H1 (cell line): ENCODE data around the gene TMEM59L. TPM values are rescaled to one million over a fixed set of nuclear protein-coding genes. Genes with fewer than 3 reads are reported as not detected.
A peak's percentile ranks its signal among the peaks of the same experiment; 100 is the strongest.

ENCODE experiments used
- ATF2 ChIP-seq: IDR thresholded peaks from 2 replicates; pipeline ENCODE4 v1.6.1; 2012; ENCODE audit warnings: low read length, inconsistent platforms
- CHD1 ChIP-seq: IDR thresholded peaks from 2 replicates; pipeline ENCODE4 v1.6.1; 2012; ENCODE audit warnings: low read depth, low read length, improper control_type of control experiment
- CTCF ChIP-seq, 3 experiments: IDR thresholded peaks; 1 replicate in 2 of 3; 2 replicates in 1 of 3; pipeline versions ENCODE4 v1.5.1 to v1.6.1; 2011; ENCODE audit warnings: low read length in 3 of 3, mild to moderate bottlenecking in 3 of 3, inconsistent platforms in 2 of 3, low read depth in 1 of 3, moderate library complexity in 1 of 3; ENCODE audit not compliant: insufficient read depth in 1 of 3; ENCODE audit errors: control extremely low read depth in 1 of 3
- KDM1A ChIP-seq: fragments of 200-600, 300-600 bp; sonication (generic); IDR thresholded peaks from 2 replicates; pipeline ENCODE4 v1.7.1; 2016; ENCODE audit warnings: mild to moderate bottlenecking, low read length, borderline replicate concordance
- KDM4A ChIP-seq: IDR thresholded peaks from one replicate; pipeline ENCODE4 v1.7.1; 2012; ENCODE audit warnings: low read depth, mild to moderate bottlenecking, moderate library complexity, low read length, inconsistent platforms; ENCODE audit not compliant: severe bottlenecking
- KDM5A ChIP-seq: fragments of 200-600 bp; IDR thresholded peaks from 2 replicates; pipeline ENCODE4 v1.7.1; 2012; ENCODE audit warnings: mild to moderate bottlenecking, low read length, inconsistent platforms, mixed read lengths
- MAX ChIP-seq: IDR thresholded peaks from 2 replicates; pipeline ENCODE4 v1.6.1; 2012; ENCODE audit warnings: inconsistent platforms
- NANOG ChIP-seq: IDR thresholded peaks from 2 replicates; pipeline ENCODE4 v1.6.1; 2011; ENCODE audit warnings: low read length, low read depth, mild to moderate bottlenecking, inconsistent platforms; ENCODE audit not compliant: insufficient read depth, poor library complexity, severe bottlenecking
- POLR2AphosphoS5 ChIP-seq: IDR thresholded peaks from 2 replicates; pipeline ENCODE4 v1.6.1; 2011; ENCODE audit warnings: low read depth, low read length
- POU5F1 ChIP-seq: IDR thresholded peaks from 2 replicates; pipeline ENCODE4 v1.6.1; 2011; ENCODE audit warnings: low read depth, mild to moderate bottlenecking, low read length, moderate library complexity
- RAD21 ChIP-seq, 2 experiments: IDR thresholded peaks in 1 of 2; conservative IDR thresholded peaks in 1 of 2; 2 replicates each; pipeline ENCODE4 v1.6.1; 2011; ENCODE audit warnings: low read depth in 2 of 2, low read length in 2 of 2, improper control_type of control experiment in 1 of 2, inconsistent platforms in 1 of 2, mild to moderate bottlenecking in 1 of 2, moderate library complexity in 1 of 2
- RBBP5 ChIP-seq: IDR thresholded peaks from 2 replicates; pipeline ENCODE4 v1.7.1; 2012; ENCODE audit warnings: low read depth, mild to moderate bottlenecking, inconsistent platforms, low read length, moderate library complexity, borderline replicate concordance
- RFX5 ChIP-seq: IDR thresholded peaks from 2 replicates; pipeline ENCODE4 v1.6.1; 2011; ENCODE audit warnings: low read depth, low read length, improper control_type of control experiment, borderline replicate concordance
- SAP30 ChIP-seq: fragments of 300-600 bp; sonication (generic); IDR thresholded peaks from 2 replicates; pipeline ENCODE4 v1.7.1; 2012; ENCODE audit warnings: low read length, moderate library complexity, mild to moderate bottlenecking, inconsistent platforms; ENCODE audit not compliant: insufficient read depth, insufficient replicate concordance
- SIN3A ChIP-seq, 2 experiments: IDR thresholded peaks in 1 of 2; conservative IDR thresholded peaks in 1 of 2; 2 replicates each; pipeline ENCODE4 v1.6.1; 2011 to 2012; ENCODE audit warnings: low read length in 2 of 2, improper control_type of control experiment in 1 of 2, low read depth in 1 of 2, mild to moderate bottlenecking in 1 of 2
- SIX5 ChIP-seq: IDR thresholded peaks from 2 replicates; pipeline ENCODE4 v1.6.1; 2011; ENCODE audit warnings: mild to moderate bottlenecking, low read depth, low read length
- TAF7 ChIP-seq: optimal IDR thresholded peaks from 2 replicates; pipeline ENCODE3; 2011; ENCODE audit warnings: low read depth, mild to moderate bottlenecking, inconsistent platforms, low read length, moderate library complexity, borderline replicate concordance
- ZNF274 ChIP-seq: IDR thresholded peaks from 2 replicates; pipeline ENCODE4 v1.7.0; 2012; ENCODE audit warnings: low read length, borderline replicate concordance; ENCODE audit errors: extremely low read depth
- polyA plus RNA-seq, 7 experiments: library from polyadenylated mRNA; depleted of rRNA in 3 of 7; stranded (reverse) in 5 of 7; unstranded in 2 of 7; fragments of >200 nt in 5 of 7; fragments of 200-250 nt in 2 of 7; gene quantifications; 1 replicate in 5 of 7; 2 replicates in 1 of 7; 4 replicates in 1 of 7; pipeline versions ENCODE4 v1.2.1 to v1.2.3, GENCODE V29; 2011 to 2013; ENCODE audit warnings: missing spikeins in 2 of 7, mixed read lengths in 2 of 7
- total RNA-seq: library from RNA; stranded (reverse); fragmentation: NEBNext Ultra II Directional; extraction: Animal tissue kit (Norgen Biotek cat#: 25700); gene quantifications from 2 replicates; pipeline ENCODE4 v1.2.1, GENCODE V29; 2021

TMEM59L gene
- total and polyA plus RNA-seq, 2 of the 8 experiments (the other 6 are each of a cell fraction or from before 2014, with no cell fraction given): 4.0 to 12.2 TPM

- TF ChIP-seq RAD21 (IDR thresholded peaks at IDR 0.05 in 1 of 2, conservative IDR thresholded peaks at IDR 0.05 in 1 of 2; ENCODE audit: low read depth in 2 of 2, low read length in 2 of 2) (no peak), KDM4A (peak; percentile 12), RFX5 (no peak), ATF2 (no peak), RBBP5 (no peak), CTCF (IDR thresholded peaks at IDR 0.05; ENCODE audit: control extremely low read depth in 1 of 3, insufficient read depth in 1 of 3, low read depth in 1 of 3, low read length in 3 of 3) (peak in 1 of 3 experiments; percentile 2; a peak in 1 of 4 replicates), ZNF274 (no peak), SIX5 (no peak), POU5F1 (no peak), TAF7 (no peak), KDM5A (no peak), POLR2AphosphoS5 (no peak), SAP30 (no peak), MAX (peak; percentile 62; the same call in 1 of the 2 replicates), KDM1A (no peak), CHD1 (no peak), SIN3A (conservative IDR thresholded peaks at IDR 0.05 in 1 of 2, IDR thresholded peaks at IDR 0.05 in 1 of 2; ENCODE audit: low read depth in 1 of 2, low read length in 2 of 2) (no peak), NANOG (no peak)
These were observed 23.7 kb downstream of the TMEM59L start (continued) for GRCh38 chr19:18636183-18636968.
